ENCODE results near the gene LSS.

DNA sequence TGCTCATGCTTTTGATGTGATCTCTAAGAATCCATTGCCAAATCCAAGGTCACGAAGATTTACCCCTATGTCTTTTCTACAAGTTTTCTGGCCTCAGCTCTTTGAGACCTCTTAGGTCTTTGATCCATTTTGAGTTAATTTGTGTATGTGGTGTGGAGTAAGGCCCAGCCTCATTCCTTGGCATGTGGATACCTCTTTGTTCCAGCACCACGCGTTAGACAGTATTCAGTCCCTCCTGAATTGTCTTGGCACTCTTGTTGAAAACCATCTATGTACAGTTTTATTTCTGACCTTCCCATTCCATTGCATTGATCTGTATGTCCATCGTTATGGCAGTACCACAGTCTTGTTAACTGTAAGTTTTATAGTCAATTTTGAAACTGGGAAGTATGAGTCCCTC, 65.2 kb downstream of the LSS start:
- TF ChIP-seq CTCF (conservative IDR thresholded peaks at IDR 0.05; ENCODE audit: low read length), result no peak
- TF ChIP-seq EZH2phosphoT487 (IDR thresholded peaks at IDR 0.05; ENCODE audit: borderline replicate concordance), result no peak
